HepG2 (cell line): Measurements from ENCODE around the gene KIF1C. TPM values are rescaled to one million over a fixed set of nuclear protein-coding genes. Genes with fewer than 3 reads are reported as not detected.

Source experiments
- ATM ChIP-seq: fragments of 450-650 bp; IDR thresholded peaks from 2 replicates; pipeline ENCODE4 v1.7.1; 2017; ENCODE audit warnings: mild to moderate bottlenecking, borderline replicate concordance
- IRX3 ChIP-seq: sonication (generic); formaldehyde crosslinking; IDR thresholded peaks from 2 replicates; pipeline ENCODE4 v1.8.1; 2023; ENCODE audit warnings: mild to moderate bottlenecking, low read depth, missing genetic modification reagents, borderline replicate concordance
- ISX ChIP-seq: sonication (generic); formaldehyde crosslinking; conservative IDR thresholded peaks from 2 replicates; pipeline ENCODE4 v1.5.0; 2020; ENCODE audit warnings: missing genetic modification reagents
- KLF13 ChIP-seq: sonication (generic); formaldehyde crosslinking; IDR thresholded peaks from 2 replicates; pipeline ENCODE4 v1.4.0; 2020; ENCODE audit warnings: mild to moderate bottlenecking, missing genetic modification reagents
- MAZ ChIP-seq, 2 experiments: sonication (generic) in 1 of 2; formaldehyde crosslinking in 1 of 2; IDR thresholded peaks; 2 replicates each; pipeline versions ENCODE4 v1.5.0 to v1.6.1; 2012 to 2020; ENCODE audit warnings: low read depth in 2 of 2, mild to moderate bottlenecking in 2 of 2, borderline replicate concordance in 1 of 2, improper control_type of control experiment in 1 of 2, low read length in 1 of 2, missing genetic modification reagents in 1 of 2, moderate library complexity in 1 of 2
- MTF1 ChIP-seq: sonication (generic); formaldehyde crosslinking; IDR thresholded peaks from 2 replicates; pipeline ENCODE4 v1.5.0; 2020; ENCODE audit warnings: missing genetic modification reagents
- MXI1 ChIP-seq: IDR thresholded peaks from 3 replicates; pipeline ENCODE4 v1.6.1; 2012; ENCODE audit warnings: low read depth, low read length, inconsistent platforms, borderline replicate concordance
- PAF1 ChIP-seq: IDR thresholded peaks from 2 replicates; pipeline ENCODE4 v1.6.1; 2016; ENCODE audit warnings: missing genetic modification reagents, missing compliant biosample characterization
- PHF8 ChIP-seq: sonication (generic); formaldehyde crosslinking; IDR thresholded peaks from 2 replicates; pipeline ENCODE4 v1.5.0; 2020; ENCODE audit warnings: missing genetic modification reagents
- RFXANK ChIP-seq: IDR thresholded peaks from 2 replicates; pipeline ENCODE4 v1.6.1; 2016
- ZFP37 ChIP-seq: sonication (generic); formaldehyde crosslinking; IDR thresholded peaks from 2 replicates; pipeline ENCODE4 v1.4.0; 2020; ENCODE audit warnings: missing genetic modification reagents, borderline replicate concordance
- ZKSCAN5 ChIP-seq: sonication (generic); formaldehyde crosslinking; IDR thresholded peaks from 2 replicates; pipeline ENCODE4 v1.5.1; 2020; ENCODE audit warnings: mild to moderate bottlenecking, missing genetic modification reagents
- ZNF136 ChIP-seq: sonication (generic); formaldehyde crosslinking; IDR thresholded peaks from 2 replicates; pipeline ENCODE4 v1.8.1; 2022; ENCODE audit warnings: low read depth, mild to moderate bottlenecking, moderate library complexity, missing genetic modification reagents
- ZNF549 ChIP-seq: sonication (generic); formaldehyde crosslinking; IDR thresholded peaks from 2 replicates; pipeline ENCODE4 v1.5.0; 2020; ENCODE audit warnings: missing genetic modification reagents
- ZNF776 ChIP-seq: sonication (generic); formaldehyde crosslinking; IDR thresholded peaks from 2 replicates; pipeline ENCODE4 v1.4.0; 2020; ENCODE audit warnings: mild to moderate bottlenecking, missing genetic modification reagents
- polyA plus RNA-seq, 8 experiments: library from polyadenylated mRNA; depleted of rRNA in 3 of 8; stranded (reverse) in 7 of 8; unstranded in 1 of 8; fragments of >200 nt; fragmentation: Illumina TruSeq in 4 of 8; extraction: Trizol in 4 of 8; gene quantifications; 2 replicates each; pipeline versions ENCODE4 v1.2.1 to v1.2.3, GENCODE V29; 2011 to 2016; ENCODE audit warnings: low read depth in 4 of 8, missing spikeins in 1 of 8, mixed read lengths in 1 of 8; ENCODE audit not compliant: insufficient read depth in 1 of 8
- total RNA-seq, 5 experiments: library from RNA; depleted of rRNA; stranded (reverse); fragments of >200 nt; fragmentation: Illumina TruSeq; extraction: Trizol; gene quantifications; 2 replicates each; pipeline ENCODE4 v1.2.3, GENCODE V29; 2016; ENCODE audit warnings: low read depth in 1 of 5
- TF ChIP-seq, protein P1 (sequence below): sonication (generic); formaldehyde crosslinking; IDR thresholded peaks from 2 replicates; pipeline ENCODE4 v1.5.0; 2020; ENCODE audit warnings: missing genetic modification reagents, mild to moderate bottlenecking, borderline replicate concordance
- TF ChIP-seq, protein P2 (sequence below): sonication (generic); formaldehyde crosslinking; IDR thresholded peaks from 2 replicates; pipeline ENCODE4 v1.4.0; 2020; ENCODE audit warnings: missing genetic modification reagents, borderline replicate concordance
- TF ChIP-seq, protein P3 (sequence below): sonication (generic); formaldehyde crosslinking; IDR thresholded peaks from 2 replicates; pipeline ENCODE4 v1.4.0; 2020; ENCODE audit warnings: missing genetic modification reagents

KIF1C gene
- total and polyA plus RNA-seq, 2 of the 13 experiments (the other 11 are each of a cell fraction or from before 2014, with no cell fraction given) = 70.0 to 104 TPM

DNA sequence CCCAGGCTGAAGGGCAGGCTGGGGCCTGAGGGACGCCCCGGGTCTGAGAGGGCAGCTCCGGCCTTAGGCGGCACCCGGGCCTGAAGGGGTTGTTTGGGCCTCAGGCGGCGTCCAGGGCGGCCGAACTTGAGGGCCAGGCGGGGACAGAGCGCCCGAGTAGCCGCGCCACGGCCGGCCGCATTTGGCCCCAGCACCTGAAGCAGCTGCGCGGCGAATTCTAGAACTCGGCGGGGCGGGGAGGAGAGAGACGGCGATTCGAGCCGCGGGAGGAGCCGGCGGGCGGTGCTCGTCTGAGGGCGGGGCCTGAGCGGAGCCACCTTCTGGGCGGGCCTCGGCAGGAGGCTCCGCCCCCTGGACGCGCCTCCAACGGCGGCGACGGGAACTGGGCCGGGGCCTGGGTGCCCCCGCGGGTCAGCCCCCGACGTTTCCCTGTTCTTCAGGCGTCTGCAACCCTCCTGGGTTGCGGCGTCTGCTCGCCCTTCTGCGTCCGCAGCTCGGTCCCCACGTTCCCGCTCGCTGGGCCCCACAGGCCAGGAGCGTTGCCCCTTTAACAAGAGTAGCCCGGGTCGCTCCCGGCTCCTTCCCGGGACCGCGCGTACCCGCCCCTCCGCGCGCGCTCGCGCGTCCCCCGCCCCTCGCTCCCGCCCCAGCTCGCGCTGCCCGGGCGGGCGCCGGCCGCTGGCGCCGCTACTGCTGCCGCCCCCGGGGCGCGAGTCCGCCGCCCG is at the start of gene KIF1C, which contains the start of gene INCA1 (continued):
- TF ChIP-seq, protein P1, sequence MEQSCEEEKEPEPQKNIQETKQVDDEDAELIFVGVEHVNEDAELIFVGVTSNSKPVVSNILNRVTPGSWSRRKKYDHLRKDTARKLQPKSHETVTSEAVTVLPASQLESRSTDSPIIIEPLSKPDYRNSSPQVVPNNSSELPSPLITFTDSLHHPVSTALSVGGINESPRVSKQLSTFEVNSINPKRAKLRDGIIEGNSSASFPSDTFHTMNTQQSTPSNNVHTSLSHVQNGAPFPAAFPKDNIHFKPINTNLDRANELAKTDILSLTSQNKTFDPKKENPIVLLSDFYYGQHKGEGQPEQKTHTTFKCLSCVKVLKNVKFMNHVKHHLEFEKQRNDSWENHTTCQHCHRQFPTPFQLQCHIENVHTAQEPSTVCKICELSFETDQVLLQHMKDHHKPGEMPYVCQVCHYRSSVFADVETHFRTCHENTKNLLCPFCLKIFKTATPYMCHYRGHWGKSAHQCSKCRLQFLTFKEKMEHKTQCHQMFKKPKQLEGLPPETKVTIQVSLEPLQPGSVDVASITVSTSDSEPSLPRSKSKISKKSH (CRISPR knock-in tag) = peak; percentile 58; the same call in 1 of the 2 replicates
- TF ChIP-seq, protein P2, sequence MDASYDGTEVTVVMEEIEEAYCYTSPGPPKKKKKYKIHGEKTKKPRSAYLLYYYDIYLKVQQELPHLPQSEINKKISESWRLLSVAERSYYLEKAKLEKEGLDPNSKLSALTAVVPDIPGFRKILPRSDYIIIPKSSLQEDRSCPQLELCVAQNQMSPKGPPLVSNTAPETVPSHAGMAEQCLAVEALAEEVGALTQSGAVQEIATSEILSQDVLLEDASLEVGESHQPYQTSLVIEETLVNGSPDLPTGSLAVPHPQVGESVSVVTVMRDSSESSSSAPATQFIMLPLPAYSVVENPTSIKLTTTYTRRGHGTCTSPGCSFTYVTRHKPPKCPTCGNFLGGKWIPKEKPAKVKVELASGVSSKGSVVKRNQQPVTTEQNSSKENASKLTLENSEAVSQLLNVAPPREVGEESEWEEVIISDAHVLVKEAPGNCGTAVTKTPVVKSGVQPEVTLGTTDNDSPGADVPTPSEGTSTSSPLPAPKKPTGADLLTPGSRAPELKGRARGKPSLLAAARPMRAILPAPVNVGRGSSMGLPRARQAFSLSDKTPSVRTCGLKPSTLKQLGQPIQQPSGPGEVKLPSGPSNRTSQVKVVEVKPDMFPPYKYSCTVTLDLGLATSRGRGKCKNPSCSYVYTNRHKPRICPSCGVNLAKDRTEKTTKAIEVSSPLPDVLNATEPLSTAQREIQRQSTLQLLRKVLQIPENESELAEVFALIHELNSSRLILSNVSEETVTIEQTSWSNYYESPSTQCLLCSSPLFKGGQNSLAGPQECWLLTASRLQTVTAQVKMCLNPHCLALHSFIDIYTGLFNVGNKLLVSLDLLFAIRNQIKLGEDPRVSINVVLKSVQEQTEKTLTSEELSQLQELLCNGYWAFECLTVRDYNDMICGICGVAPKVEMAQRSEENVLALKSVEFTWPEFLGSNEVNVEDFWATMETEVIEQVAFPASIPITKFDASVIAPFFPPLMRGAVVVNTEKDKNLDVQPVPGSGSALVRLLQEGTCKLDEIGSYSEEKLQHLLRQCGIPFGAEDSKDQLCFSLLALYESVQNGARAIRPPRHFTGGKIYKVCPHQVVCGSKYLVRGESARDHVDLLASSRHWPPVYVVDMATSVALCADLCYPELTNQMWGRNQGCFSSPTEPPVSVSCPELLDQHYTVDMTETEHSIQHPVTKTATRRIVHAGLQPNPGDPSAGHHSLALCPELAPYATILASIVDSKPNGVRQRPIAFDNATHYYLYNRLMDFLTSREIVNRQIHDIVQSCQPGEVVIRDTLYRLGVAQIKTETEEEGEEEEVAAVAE (CRISPR knock-in tag) = no peak
- TF ChIP-seq ATM (no peak), ZNF549 (CRISPR knock-in tag) (no peak), IRX3 (CRISPR knock-in tag) (0 out of 2 replicates have a peak, but pooled peaks have one; percentile 51), ZKSCAN5 (CRISPR knock-in tag) (no peak), MTF1 (0 out of 2 replicates have a peak, but pooled peaks have one; percentile 57), MXI1 (peak; percentile 63; the same call in 1 of the 3 replicates), ISX (no peak; the same call in 1 of the 2 replicates), ZFP37 (no peak), PAF1 (CRISPR knock-in tag) (no peak), KLF13 (no peak), ZNF776 (CRISPR knock-in tag) (peak; percentile 22), MAZ (IDR thresholded peaks at IDR 0.05; ENCODE audit: borderline replicate concordance, low read depth, low read length) (peak; percentile 67), MAZ (CRISPR knock-in tag; IDR thresholded peaks at IDR 0.05; ENCODE audit: low read depth) (peak; percentile 66), ZNF136 (CRISPR knock-in tag) (peak; percentile 77; the same call in 1 of the 2 replicates), RFXANK (CRISPR knock-in tag) (no peak), PHF8 (CRISPR knock-in tag) (peak; percentile 77)
- TF ChIP-seq, protein P3, sequence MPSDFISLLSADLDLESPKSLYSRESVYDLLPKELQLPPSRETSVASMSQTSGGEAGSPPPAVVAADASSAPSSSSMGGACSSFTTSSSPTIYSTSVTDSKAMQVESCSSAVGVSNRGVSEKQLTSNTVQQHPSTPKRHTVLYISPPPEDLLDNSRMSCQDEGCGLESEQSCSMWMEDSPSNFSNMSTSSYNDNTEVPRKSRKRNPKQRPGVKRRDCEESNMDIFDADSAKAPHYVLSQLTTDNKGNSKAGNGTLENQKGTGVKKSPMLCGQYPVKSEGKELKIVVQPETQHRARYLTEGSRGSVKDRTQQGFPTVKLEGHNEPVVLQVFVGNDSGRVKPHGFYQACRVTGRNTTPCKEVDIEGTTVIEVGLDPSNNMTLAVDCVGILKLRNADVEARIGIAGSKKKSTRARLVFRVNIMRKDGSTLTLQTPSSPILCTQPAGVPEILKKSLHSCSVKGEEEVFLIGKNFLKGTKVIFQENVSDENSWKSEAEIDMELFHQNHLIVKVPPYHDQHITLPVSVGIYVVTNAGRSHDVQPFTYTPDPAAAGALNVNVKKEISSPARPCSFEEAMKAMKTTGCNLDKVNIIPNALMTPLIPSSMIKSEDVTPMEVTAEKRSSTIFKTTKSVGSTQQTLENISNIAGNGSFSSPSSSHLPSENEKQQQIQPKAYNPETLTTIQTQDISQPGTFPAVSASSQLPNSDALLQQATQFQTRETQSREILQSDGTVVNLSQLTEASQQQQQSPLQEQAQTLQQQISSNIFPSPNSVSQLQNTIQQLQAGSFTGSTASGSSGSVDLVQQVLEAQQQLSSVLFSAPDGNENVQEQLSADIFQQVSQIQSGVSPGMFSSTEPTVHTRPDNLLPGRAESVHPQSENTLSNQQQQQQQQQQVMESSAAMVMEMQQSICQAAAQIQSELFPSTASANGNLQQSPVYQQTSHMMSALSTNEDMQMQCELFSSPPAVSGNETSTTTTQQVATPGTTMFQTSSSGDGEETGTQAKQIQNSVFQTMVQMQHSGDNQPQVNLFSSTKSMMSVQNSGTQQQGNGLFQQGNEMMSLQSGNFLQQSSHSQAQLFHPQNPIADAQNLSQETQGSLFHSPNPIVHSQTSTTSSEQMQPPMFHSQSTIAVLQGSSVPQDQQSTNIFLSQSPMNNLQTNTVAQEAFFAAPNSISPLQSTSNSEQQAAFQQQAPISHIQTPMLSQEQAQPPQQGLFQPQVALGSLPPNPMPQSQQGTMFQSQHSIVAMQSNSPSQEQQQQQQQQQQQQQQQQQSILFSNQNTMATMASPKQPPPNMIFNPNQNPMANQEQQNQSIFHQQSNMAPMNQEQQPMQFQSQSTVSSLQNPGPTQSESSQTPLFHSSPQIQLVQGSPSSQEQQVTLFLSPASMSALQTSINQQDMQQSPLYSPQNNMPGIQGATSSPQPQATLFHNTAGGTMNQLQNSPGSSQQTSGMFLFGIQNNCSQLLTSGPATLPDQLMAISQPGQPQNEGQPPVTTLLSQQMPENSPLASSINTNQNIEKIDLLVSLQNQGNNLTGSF (CRISPR knock-in tag) = 0 out of 2 replicates have a peak, but pooled peaks have one; percentile 12
